GOT3 (cell line): ENCODE data around the gene DNAJC13.
"Not testable (repeated sequence)": the region's sequence is repeated elsewhere in the genome, so short reads cannot be mapped to it uniquely, and the experiment has no call there.

Source experiments
- DNase-seq: peaks from one replicate; lab custom pipeline; 2025; ENCODE audit warnings: mixed read lengths; lab: John Stamatoyannopoulos, UW

The DNAJC13 gene

GRCh38 chr3:132543011-132543739 is 125.9 kb downstream of the DNAJC13 start:
- DNase-seq = no peak

GRCh38 chr3:132544130-132544529 is 126.8 kb downstream of the DNAJC13 start:
- no peak for DNase-seq

GRCh38 chr3:132545471-132545870 is 128.2 kb downstream of the DNAJC13 start:
- DNase-seq = no peak

GRCh38 chr3:132549169-132549568 is 131.9 kb downstream of the DNAJC13 start:
- no peak for DNase-seq

- no peak for DNase-seq
Observed at GRCh38 chr3:132549890-132550578, 132.7 kb downstream of the DNAJC13 start.

- DNase-seq = no peak
Observed at GRCh38 chr3:132550579-132551305, 133.4 kb downstream of the DNAJC13 start.

- DNase-seq = no peak
Observed at GRCh38 chr3:132553826-132554225, 136.5 kb downstream of the DNAJC13 start.

- no peak for DNase-seq
Observed at GRCh38 chr3:132554437-132554836, 137.1 kb downstream of the DNAJC13 start.

GRCh38 chr3:132555306-132556035 is 138.2 kb downstream of the DNAJC13 start:
- DNase-seq = no peak

GRCh38 chr3:132556036-132556386 is 138.7 kb downstream of the DNAJC13 start:
- DNase-seq = not testable (repeated sequence)

- DNase-seq = no peak
Observed at GRCh38 chr3:132556508-132557159, 139.3 kb downstream of the DNAJC13 start.

- DNase-seq = no peak
Observed at GRCh38 chr3:132561003-132561402, 143.7 kb downstream of the DNAJC13 start.

- DNase-seq = no peak
Observed at GRCh38 chr3:132563420-132564069, 146.2 kb downstream of the DNAJC13 start.

- no peak for DNase-seq
Observed at GRCh38 chr3:132564070-132564465, 146.8 kb downstream of the DNAJC13 start.

GRCh38 chr3:132568422-132568821 is 151.1 kb downstream of the DNAJC13 start:
- DNase-seq = no peak

GRCh38 chr3:132569153-132569552 is 151.9 kb downstream of the DNAJC13 start:
- DNase-seq = no peak

- DNase-seq = no peak
Observed at GRCh38 chr3:132569580-132569979, 152.3 kb downstream of the DNAJC13 start.

GRCh38 chr3:132570016-132570415 is 152.7 kb downstream of the DNAJC13 start:
- no peak for DNase-seq

GRCh38 chr3:132573797-132574211 is 156.5 kb downstream of the DNAJC13 start:
- no peak for DNase-seq

GRCh38 chr3:132587401-132587800 is 170.1 kb downstream of the DNAJC13 start:
- no peak for DNase-seq
